Activated T-helper 2 cell treated with anti-CD3 and anti-CD28 coated beads, Interferon-gamma antibody, Interleukin-2, Interleukin-4, amounts not matched to agents 10 μg/mL and 5 μg/mL and 100 μg/mL, durations not matched to agents 14 hours and 24 hours and 36 hours (primary cell): Measurements from ENCODE around the gene SLC43A2. TPM values are rescaled to one million over a fixed set of nuclear protein-coding genes. Genes with fewer than 3 reads are reported as not detected.

Source experiments
- total RNA-seq: library from RNA; stranded (reverse); gene quantifications from 2 replicates; pipeline ENCODE4 v1.2.3, GENCODE V29; 2022

Gene SLC43A2
- total RNA-seq, 1 donor from 2014 or later, result 2.3 TPM

Other genes with a start within 250 kb of the SLC43A2 start
- 499 and 501 TPM in 2 replicates for gene YWHAE, start 228.6 kb downstream of the SLC43A2 start, total RNA-seq
- 22.2 and 22.6 TPM in 2 replicates for gene CRK, start 172.6 kb downstream of the SLC43A2 start, total RNA-seq
- gene MYO1C, start 136.1 kb downstream of the SLC43A2 start, total RNA-seq, result 54.3 and 55.1 TPM in 2 replicates
- gene INPP5K, start 112.2 kb downstream of the SLC43A2 start, total RNA-seq, result 26.2 and 31.0 TPM in 2 replicates
- 70.8 and 71.6 TPM in 2 replicates for gene PITPNA, start 66.0 kb downstream of the SLC43A2 start, total RNA-seq
- 3.3 and 3.4 TPM in 2 replicates for gene SCARF1, start 16.9 kb upstream of the SLC43A2 start, total RNA-seq
- 8.2 and 8.9 TPM in 2 replicates for gene RILP, start 21.0 kb upstream of the SLC43A2 start, total RNA-seq
- 435 and 439 TPM in 2 replicates for gene PRPF8, start 56.0 kb upstream of the SLC43A2 start, total RNA-seq
- 0.09 and 0.30 TPM in 2 replicates for gene TLCD2, start 81.5 kb upstream of the SLC43A2 start, total RNA-seq
- 16.9 and 17.3 TPM in 2 replicates for gene WDR81, start 95.9 kb upstream of the SLC43A2 start, total RNA-seq
- 0.14 TPM in 1 of 2 replicates, not detected in the other for gene SERPINF2, start 114.0 kb upstream of the SLC43A2 start, total RNA-seq
- gene SERPINF1, start 133.2 kb upstream of the SLC43A2 start, total RNA-seq, result not detected in 2 replicates
- 26.9 and 31.0 TPM in 2 replicates for gene SMYD4, start 201.1 kb upstream of the SLC43A2 start, total RNA-seq
- 229 and 243 TPM in 2 replicates for gene RPA1, start 201.2 kb upstream of the SLC43A2 start, total RNA-seq